Ovary (tissue), 3 donors: ENCODE data around the gene SLAMF7.

Source experiments
- EP300 ChIP-seq: sonication (generic); formaldehyde crosslinking; IDR thresholded peaks from one replicate; pipeline ENCODE4 v1.6.1; 2017; ENCODE audit warnings: antibody characterized with exemption
- POLR2A ChIP-seq: fragments of 450-650 bp; IDR thresholded peaks from one replicate; pipeline ENCODE4 v1.6.1; 2017; ENCODE audit warnings: antibody characterized with exemption, mild to moderate bottlenecking, moderate library complexity
- TF ChIP-seq, protein P1 (sequence below), 3 donors: fragments of 450-650 bp in 2 of 3; fragments of 200-600 bp in 1 of 3; IDR thresholded peaks; one replicate each; pipeline versions ENCODE4 v1.5.1 to v1.8.0; 2016 to 2022; ENCODE audit warnings: antibody characterized with exemption in 3 of 3, mild to moderate bottlenecking in 1 of 3
- donor health status: DM: no; HTN: no; CAD: no.

DNA sequence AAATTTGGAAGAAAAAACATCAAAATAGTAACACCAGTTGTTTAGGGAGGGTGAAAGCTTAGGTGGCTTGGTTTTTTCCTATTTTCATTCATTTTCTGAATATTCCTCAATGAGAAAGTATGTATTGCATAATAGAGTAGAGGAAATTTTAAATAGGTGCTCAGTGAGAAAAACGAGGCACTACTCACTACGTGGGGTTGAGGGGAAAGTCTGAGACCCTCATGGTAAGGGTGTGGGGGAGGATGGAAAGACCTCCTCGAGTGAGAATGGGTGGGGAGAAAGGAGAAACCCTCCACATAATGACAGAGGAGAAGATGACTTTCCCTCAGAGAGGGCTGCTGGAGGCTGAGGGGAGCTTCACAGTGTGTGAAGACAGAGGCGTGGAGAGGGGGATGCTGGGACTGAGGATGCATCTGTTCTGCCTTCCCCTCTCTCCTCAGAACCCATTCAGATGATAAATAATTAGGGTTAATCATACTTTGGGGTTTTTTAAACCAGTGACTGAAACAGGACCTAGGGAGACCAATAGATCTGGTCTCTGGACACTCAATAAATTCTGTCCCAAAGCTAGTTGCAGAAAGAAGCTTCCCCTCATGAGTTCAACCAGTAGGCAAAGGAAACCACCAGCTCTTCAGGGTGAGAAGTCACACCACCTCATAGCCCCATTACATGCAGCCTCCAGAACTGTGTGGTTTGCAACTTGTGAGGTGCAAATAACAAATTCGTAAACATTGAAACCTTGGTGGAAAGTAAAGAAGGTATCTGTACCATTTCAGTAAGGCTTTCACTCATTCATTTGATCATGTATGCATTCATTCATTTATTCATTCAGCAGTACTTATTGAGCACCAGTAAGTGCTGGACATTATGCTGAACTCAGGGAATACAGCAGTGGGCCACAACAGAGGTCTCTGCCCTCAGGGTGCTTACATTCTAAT, 17.1 kb downstream of the SLAMF7 start:
- TF ChIP-seq, protein P1, sequence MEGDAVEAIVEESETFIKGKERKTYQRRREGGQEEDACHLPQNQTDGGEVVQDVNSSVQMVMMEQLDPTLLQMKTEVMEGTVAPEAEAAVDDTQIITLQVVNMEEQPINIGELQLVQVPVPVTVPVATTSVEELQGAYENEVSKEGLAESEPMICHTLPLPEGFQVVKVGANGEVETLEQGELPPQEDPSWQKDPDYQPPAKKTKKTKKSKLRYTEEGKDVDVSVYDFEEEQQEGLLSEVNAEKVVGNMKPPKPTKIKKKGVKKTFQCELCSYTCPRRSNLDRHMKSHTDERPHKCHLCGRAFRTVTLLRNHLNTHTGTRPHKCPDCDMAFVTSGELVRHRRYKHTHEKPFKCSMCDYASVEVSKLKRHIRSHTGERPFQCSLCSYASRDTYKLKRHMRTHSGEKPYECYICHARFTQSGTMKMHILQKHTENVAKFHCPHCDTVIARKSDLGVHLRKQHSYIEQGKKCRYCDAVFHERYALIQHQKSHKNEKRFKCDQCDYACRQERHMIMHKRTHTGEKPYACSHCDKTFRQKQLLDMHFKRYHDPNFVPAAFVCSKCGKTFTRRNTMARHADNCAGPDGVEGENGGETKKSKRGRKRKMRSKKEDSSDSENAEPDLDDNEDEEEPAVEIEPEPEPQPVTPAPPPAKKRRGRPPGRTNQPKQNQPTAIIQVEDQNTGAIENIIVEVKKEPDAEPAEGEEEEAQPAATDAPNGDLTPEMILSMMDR (IDR thresholded peaks at IDR 0.05): no peak
- TF ChIP-seq POLR2A: no peak
- TF ChIP-seq EP300: no peak
